IMR-90 (cell line): ENCODE measurements around the gene CNP. TPM values are rescaled to one million over a fixed set of nuclear protein-coding genes. Genes with fewer than 3 reads are reported as not detected.

ENCODE experiments used
- ATAC-seq: fragments of 200-7000 bp; cut with Tn5 transposase; 2 replicates; pipeline ENCODE4 v1.9.1; 2020; ENCODE audit warnings: low read depth, mild to moderate bottlenecking, moderate library complexity
- BruUV-seq: library from RNA; stranded (reverse); fragments of 400-500 nt; replicated peaks from 2 replicates; lab custom pipeline; 2021; lab: Mats Ljungman, UMichigan
- CTCF ChIA-PET: fragments of 300-600 bp; formaldehyde crosslinking; extraction: SDS; loops from one replicate; lab custom pipeline; 2021; ENCODE audit warnings: antibody characterized with exemption; lab: Yijun Ruan, JAX
- POLR2A ChIA-PET: fragments of 300-600 bp; sonication (Branson Sonifier 250); formaldehyde crosslinking; loops from one replicate; lab custom pipeline; 2022; ENCODE audit warnings: antibody characterized with exemption; ENCODE audit not compliant: unreplicated experiment; lab: Charles Lee
- DNase-seq: peaks from one replicate; pipeline ENCODE4 v3.0.0; 2013
- H2AFZ ChIP-seq: replicated peaks from 2 replicates; pipeline ENCODE3; 2013; ENCODE audit warnings: low read length, mild to moderate bottlenecking; ENCODE audit not compliant: poor library complexity
- H2AK5ac ChIP-seq: 2 replicates; pipeline ENCODE4 v1.6.1; 2013; ENCODE audit warnings: low read depth, low read length, inconsistent platforms
- H2AK9ac ChIP-seq: replicated peaks from 2 replicates; pipeline ENCODE3; 2013; ENCODE audit warnings: mild to moderate bottlenecking, low read depth, low read length, moderate library complexity; ENCODE audit not compliant: poor library complexity
- H2BK120ac ChIP-seq: 2 replicates; pipeline ENCODE4 v1.6.1; 2013; ENCODE audit warnings: low read depth, low read length, inconsistent platforms
- H2BK15ac ChIP-seq: 3 replicates; pipeline ENCODE4 v1.6.1; 2013; ENCODE audit warnings: low read depth, low read length, inconsistent platforms
- H2BK20ac ChIP-seq: 2 replicates; pipeline ENCODE4 v1.6.1; 2013; ENCODE audit warnings: low read depth, mild to moderate bottlenecking, inconsistent platforms, low read length, moderate library complexity
- H2BK5ac ChIP-seq: 2 replicates; pipeline ENCODE4 v1.6.1; 2013; ENCODE audit warnings: mild to moderate bottlenecking, low read depth, low read length, inconsistent platforms; ENCODE audit not compliant: poor library complexity, severe bottlenecking
- H3K14ac ChIP-seq: replicated peaks from 2 replicates; pipeline ENCODE4 v1.6.1; 2013; ENCODE audit warnings: low read depth, low read length, inconsistent platforms
- H3K18ac ChIP-seq: 2 replicates; pipeline ENCODE4 v1.6.1; 2013; ENCODE audit warnings: low read depth, low read length, control low read depth
- H3K23ac ChIP-seq: 2 replicates; pipeline ENCODE4 v1.6.1; 2013; ENCODE audit warnings: low read depth, low read length, inconsistent platforms
- H3K27ac ChIP-seq: 2 replicates; pipeline ENCODE4 v1.5.1; 2013; ENCODE audit warnings: mild to moderate bottlenecking, control low read depth, low read length; ENCODE audit not compliant: insufficient read depth
- H3K27me3 ChIP-seq: 2 replicates; pipeline ENCODE4 v1.6.1; 2013; ENCODE audit warnings: low read length; ENCODE audit not compliant: control insufficient read depth, insufficient read depth
- H3K36me3 ChIP-seq: 2 replicates; pipeline ENCODE4 v1.6.1; 2013; ENCODE audit warnings: low read length, mixed read lengths; ENCODE audit not compliant: control insufficient read depth, insufficient read depth
- H3K4ac ChIP-seq: 2 replicates; pipeline ENCODE4 v1.6.1; 2013; ENCODE audit warnings: low read depth, low read length, inconsistent platforms
- H3K4me1 ChIP-seq: 2 replicates; pipeline ENCODE4 v1.6.1; 2013; ENCODE audit warnings: low read length, mixed read lengths; ENCODE audit not compliant: control insufficient read depth, insufficient read depth
- H3K4me2 ChIP-seq: 2 replicates; pipeline ENCODE4 v1.6.1; 2013; ENCODE audit warnings: low read depth, mild to moderate bottlenecking, control low read depth, low read length, moderate library complexity
- H3K4me3 ChIP-seq: 2 replicates; pipeline ENCODE4 v1.5.1; 2013; ENCODE audit warnings: low read depth, mild to moderate bottlenecking, control low read depth, low read length, moderate library complexity; ENCODE audit not compliant: insufficient read depth
- H3K56ac ChIP-seq: 2 replicates; pipeline ENCODE4 v1.6.1; 2013; ENCODE audit warnings: low read length, inconsistent platforms; ENCODE audit not compliant: insufficient read depth; ENCODE audit errors: extremely low read depth
- H3K79me1 ChIP-seq, 2 experiments: 2 replicates each; pipeline ENCODE4 v1.6.1; 2013; ENCODE audit warnings: low read length in 2 of 2, inconsistent platforms in 1 of 2, low read depth in 1 of 2
- H3K9ac ChIP-seq: 2 replicates; pipeline ENCODE4 v1.6.1; 2013; ENCODE audit warnings: low read depth, low read length, control low read depth
- H3K9me1 ChIP-seq: 2 replicates; pipeline ENCODE4 v1.6.1; 2013; ENCODE audit warnings: low read length, inconsistent platforms; ENCODE audit not compliant: insufficient read depth
- H3K9me3 ChIP-seq: 2 replicates; pipeline ENCODE4 v1.6.1; 2013; ENCODE audit warnings: low read length; ENCODE audit not compliant: control insufficient read depth, insufficient read depth
- H4K20me1 ChIP-seq: 2 replicates; pipeline ENCODE4 v1.6.1; 2013; ENCODE audit warnings: low read length, inconsistent platforms; ENCODE audit not compliant: insufficient read depth
- H4K5ac ChIP-seq: 2 replicates; pipeline ENCODE4 v1.6.1; 2013; ENCODE audit warnings: mild to moderate bottlenecking, low read depth, low read length, control low read depth
- H4K8ac ChIP-seq, 2 experiments: 2 replicates each; pipeline ENCODE4 v1.6.1; 2013; ENCODE audit warnings: low read depth in 2 of 2, low read length in 2 of 2, control low read depth in 1 of 2, inconsistent platforms in 1 of 2
- H4K91ac ChIP-seq: 2 replicates; pipeline ENCODE4 v1.6.1; 2013; ENCODE audit warnings: low read depth, low read length, inconsistent platforms; ENCODE audit not compliant: insufficient read depth
- BHLHE40 ChIP-seq: fragments of 150-350 bp; IDR thresholded peaks from 2 replicates; pipeline ENCODE4 v1.6.1; 2016; ENCODE audit warnings: mild to moderate bottlenecking, low read depth, low read length
- CEBPB ChIP-seq: IDR thresholded peaks from 2 replicates; pipeline ENCODE4 v1.6.1; 2012; ENCODE audit warnings: low read depth, low read length, improper control_type of control experiment
- FOS ChIP-seq: fragments of 150-350 bp; IDR thresholded peaks from 2 replicates; pipeline ENCODE4 v1.6.1; 2016; ENCODE audit warnings: low read depth, low read length
- MAFK ChIP-seq: IDR thresholded peaks from 2 replicates; pipeline ENCODE4 v1.6.1; 2012; ENCODE audit warnings: low read depth, low read length, improper control_type of control experiment
- MAZ ChIP-seq: IDR thresholded peaks from 2 replicates; pipeline ENCODE4 v1.6.1; 2012; ENCODE audit warnings: low read depth, mild to moderate bottlenecking, low read length, improper control_type of control experiment, moderate library complexity, borderline replicate concordance
- NFE2L2 ChIP-seq: fragments of 150-350 bp; IDR thresholded peaks from 2 replicates; pipeline ENCODE4 v1.6.1; 2016; ENCODE audit warnings: low read depth, mild to moderate bottlenecking, low read length
- SMC3 ChIP-seq: fragments of 150-350 bp; IDR thresholded peaks from 2 replicates; pipeline ENCODE4 v1.6.1; 2016; ENCODE audit warnings: low read depth, mild to moderate bottlenecking, antibody characterized with exemption, low read length, moderate library complexity
- WGBS, 2 experiments: methylation state at CpG; one replicate each; pipeline versions ENCODE4 v1.1.5 to v1.1.7; 2013; ENCODE audit warnings: missing lambda C conversion rate in 2 of 2; ENCODE audit not compliant: insufficient read length in 1 of 2; ENCODE audit errors: extremely low coverage in 2 of 2; 5-methylcytosine and 5-hydroxymethylcytosine counted together
- dilution Hi-C: fragments of 300-500 bp; cut with HindIII; formaldehyde crosslinking; loops from one replicate; pipeline ENCODE4 v1.14.3; 2018; ENCODE audit warnings: low sequenced_read_pairs; ENCODE audit not compliant: unreplicated experiment
- in situ Hi-C: fragments of 300-500 bp; cut with MboI; formaldehyde crosslinking; loops from 3 replicates; pipeline ENCODE4 v1.14.3; 2019; ENCODE audit warnings: low sequenced_read_pairs, inconsistent platforms, mixed read lengths
- intact Hi-C: fragments of 100-400 bp; cut with micrococcal nuclease; formaldehyde crosslinking; loops from 2 replicates; pipeline ENCODE4 v1.10.0; 2022
- polyA plus RNA-seq, 3 experiments: library from polyadenylated mRNA; depleted of rRNA; stranded (reverse); fragments of >200 nt; gene quantifications; 2 replicates each; pipeline ENCODE4 v1.2.3, GENCODE V29; 2012; ENCODE audit warnings: low replicate concordance in 1 of 3
- total RNA-seq: library from RNA; depleted of rRNA; stranded (reverse); fragments of >200 nt; gene quantifications from 2 replicates; pipeline ENCODE4 v1.2.3, GENCODE V29; 2012
- TF ChIP-seq, protein P1 (sequence below): conservative IDR thresholded peaks from 2 replicates; pipeline ENCODE4 v1.5.1; 2012; ENCODE audit warnings: mild to moderate bottlenecking, low read depth, low read length, improper control_type of control experiment

CNP gene
- total and polyA plus RNA-seq, 2 of the 4 experiments (the other 2 are of a cell fraction) = 45.5 to 46.4 TPM

DNA sequence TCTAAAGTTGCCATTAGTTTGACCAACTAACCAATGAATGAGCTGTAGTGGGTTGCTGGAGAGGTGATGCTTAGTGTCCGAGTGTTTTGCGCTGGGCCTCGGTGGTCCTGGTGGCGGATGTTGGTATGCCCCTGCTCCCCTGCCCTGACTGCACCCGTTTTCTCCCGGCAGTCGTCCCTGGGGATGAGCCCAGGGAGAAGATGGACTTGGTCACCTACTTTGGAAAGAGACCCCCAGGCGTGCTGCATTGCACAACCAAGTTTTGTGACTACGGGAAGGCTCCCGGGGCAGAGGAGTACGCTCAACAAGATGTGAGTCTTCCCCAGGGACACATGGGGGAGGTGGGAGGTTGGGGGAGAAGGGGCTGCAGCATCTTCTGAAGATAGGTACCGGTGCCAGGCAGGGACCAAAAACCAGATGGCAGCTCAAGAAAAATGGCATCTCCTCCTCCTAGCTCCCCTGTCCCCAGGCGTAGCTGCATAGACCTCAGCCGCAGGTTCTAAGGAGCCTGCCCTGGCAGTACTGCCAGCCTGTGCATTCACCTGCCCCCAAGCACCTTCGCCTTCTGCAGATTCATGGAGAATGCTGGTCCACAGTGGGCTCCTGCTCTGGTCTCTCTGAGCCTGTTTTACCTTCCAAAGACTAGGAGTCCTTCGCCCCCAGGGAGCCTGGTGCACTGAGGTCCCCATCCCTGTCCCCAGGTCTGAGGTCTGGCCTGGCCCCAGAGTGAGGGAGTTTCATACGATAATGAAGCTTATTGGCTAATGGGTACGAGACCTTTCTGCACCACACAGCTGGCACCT is 5.3 kb downstream of the CNP start:
- no peak overlapping the region for H2AFZ ChIP-seq
- intact Hi-C loops = no loop called here
- no peak overlapping the region for H2BK20ac ChIP-seq
- H3K9me1 ChIP-seq = peaks cover 11% of the 10 kb centered on the region
- H3K79me1 ChIP-seq = peaks cover 34 to 78% of the 10 kb centered on the region in 2 experiments
- TF ChIP-seq MAFK (no peak), BHLHE40 (no peak), MAZ (no peak), CEBPB (no peak), FOS (no peak), SMC3 (no peak), NFE2L2 (no peak)
- TF ChIP-seq, protein P1, sequence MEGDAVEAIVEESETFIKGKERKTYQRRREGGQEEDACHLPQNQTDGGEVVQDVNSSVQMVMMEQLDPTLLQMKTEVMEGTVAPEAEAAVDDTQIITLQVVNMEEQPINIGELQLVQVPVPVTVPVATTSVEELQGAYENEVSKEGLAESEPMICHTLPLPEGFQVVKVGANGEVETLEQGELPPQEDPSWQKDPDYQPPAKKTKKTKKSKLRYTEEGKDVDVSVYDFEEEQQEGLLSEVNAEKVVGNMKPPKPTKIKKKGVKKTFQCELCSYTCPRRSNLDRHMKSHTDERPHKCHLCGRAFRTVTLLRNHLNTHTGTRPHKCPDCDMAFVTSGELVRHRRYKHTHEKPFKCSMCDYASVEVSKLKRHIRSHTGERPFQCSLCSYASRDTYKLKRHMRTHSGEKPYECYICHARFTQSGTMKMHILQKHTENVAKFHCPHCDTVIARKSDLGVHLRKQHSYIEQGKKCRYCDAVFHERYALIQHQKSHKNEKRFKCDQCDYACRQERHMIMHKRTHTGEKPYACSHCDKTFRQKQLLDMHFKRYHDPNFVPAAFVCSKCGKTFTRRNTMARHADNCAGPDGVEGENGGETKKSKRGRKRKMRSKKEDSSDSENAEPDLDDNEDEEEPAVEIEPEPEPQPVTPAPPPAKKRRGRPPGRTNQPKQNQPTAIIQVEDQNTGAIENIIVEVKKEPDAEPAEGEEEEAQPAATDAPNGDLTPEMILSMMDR = no peak
- no peak overlapping the region for H4K8ac ChIP-seq
- ChIA-PET POLR2A (no interaction called here), CTCF (no interaction called here)
- no peak overlapping the region for H3K56ac ChIP-seq
- H4K91ac ChIP-seq = no peak overlapping the region
- H4K5ac ChIP-seq = no peak overlapping the region
- H3K27ac ChIP-seq = no peak overlapping the region
- H4K20me1 ChIP-seq = peaks cover 55% of the 10 kb centered on the region
- no peak overlapping the region for H2AK9ac ChIP-seq
- H3K14ac ChIP-seq = no peak overlapping the region
- H3K27me3 ChIP-seq = no peaks in the 10 kb centered on the region
- H2BK15ac ChIP-seq = no peak overlapping the region
- DNase-seq (no peak), ATAC-seq (no peak)
- no peak overlapping the region for H3K23ac ChIP-seq
- H3K4me3 ChIP-seq = no peak overlapping the region
- H3K36me3 ChIP-seq = peaks cover 74% of the 10 kb centered on the region
- H3K18ac ChIP-seq = no peak overlapping the region
- no peaks in the 10 kb centered on the region for H3K9me3 ChIP-seq
- H3K9ac ChIP-seq = no peak overlapping the region
- H2BK5ac ChIP-seq = no peak overlapping the region
- 85% methylated on average over 8 of the region's 18 CpGs; no CpG with 5 or more reads in 1 of the 2 experiments for WGBS, 2 experiments
- no peak overlapping the region for H2AK5ac ChIP-seq
- H2BK120ac ChIP-seq = no peak overlapping the region
- BruUV-seq = no TSS peak
- in situ Hi-C loops = no loop called here
- peaks cover 5% of the 10 kb centered on the region for H3K4me1 ChIP-seq
- dilution Hi-C loops = no loop called here
- no peak overlapping the region for H3K4me2 ChIP-seq
- no peak overlapping the region for H3K4ac ChIP-seq
